Measurements from ENCODE around the gene TGM1. TPM values are rescaled to one million over a fixed set of nuclear protein-coding genes. Genes with fewer than 3 reads are reported as not detected.

Gene TGM1
- total RNA-seq, 6 experiments from 2014 or later = 0.97 to 2.9 (median 1.3) TPM

GRCh38 chr14:24300326-24300980, 37.5 kb upstream of the TGM1 start:
- Mint-ChIP-seq H3K27me3 (ENCODE audit: insufficient read depth) (no peaks in the 10 kb centered on the region), H3K36me3 (ENCODE audit: low read depth) (peaks cover 40% of the 10 kb centered on the region), H3K4me3 (peak overlapping the region; percentile 97), H3K9me3 (no peaks in the 10 kb centered on the region), H3K4me1 (ENCODE audit: low read depth) (peaks cover 50% of the 10 kb centered on the region), H3K27ac (peak overlapping the region; percentile 98)
- TF ChIP-seq CTCF (IDR thresholded peaks at IDR 0.05) = no peak
- DNase-seq = no peak

GRCh38 chr14:24299255-24300191, 36.5 kb upstream of the TGM1 start, which contains the start of the genes DHRS1 and NOP9:
Gene DHRS1 (minus strand): TSS chr14:24299780. CDS start chr14:24299106, 674 bp downstream.
Gene NOP9 (plus strand): TSS chr14:24299850. CDS start chr14:24299955, 105 bp downstream.
- H3K27me3 Mint-ChIP-seq (ENCODE audit: insufficient read depth) = no peaks in the 10 kb centered on the region
- H3K4me1 Mint-ChIP-seq (ENCODE audit: low read depth) = peaks cover 50% of the 10 kb centered on the region
- no peaks in the 10 kb centered on the region for H3K9me3 Mint-ChIP-seq
- peak within 1 kb of the TSS; percentile 97 for H3K4me3 Mint-ChIP-seq
- peak; percentile 78 for DNase-seq
- H3K36me3 Mint-ChIP-seq (ENCODE audit: low read depth) = peaks cover 31% of the 10 kb centered on the region
- peak within 1 kb of the TSS; percentile 98 for H3K27ac Mint-ChIP-seq
- no peak for TF ChIP-seq CTCF (IDR thresholded peaks at IDR 0.05)

GRCh38 chr14:24298892-24299254, 35.9 kb upstream of the TGM1 start:
- peak overlapping the region; percentile 98 for H3K27ac Mint-ChIP-seq
- TF ChIP-seq CTCF (IDR thresholded peaks at IDR 0.05) = 0 out of 2 replicates have a peak, but pooled peaks have one; percentile 19
- peak; percentile 96 for DNase-seq
- H3K4me1 Mint-ChIP-seq (ENCODE audit: low read depth) = peaks cover 50% of the 10 kb centered on the region
- H3K36me3 Mint-ChIP-seq (ENCODE audit: low read depth) = peaks cover 26% of the 10 kb centered on the region
- H3K27me3 Mint-ChIP-seq (ENCODE audit: insufficient read depth) = no peaks in the 10 kb centered on the region
- H3K9me3 Mint-ChIP-seq = no peaks in the 10 kb centered on the region
- peak overlapping the region; percentile 97 for H3K4me3 Mint-ChIP-seq

- H3K4me1 Mint-ChIP-seq (ENCODE audit: low read depth) = peaks cover 50% of the 10 kb centered on the region
- DNase-seq = no peak
- no peak overlapping the region for H3K4me3 Mint-ChIP-seq
- peaks cover 23% of the 10 kb centered on the region for H3K36me3 Mint-ChIP-seq (ENCODE audit: low read depth)
- H3K27me3 Mint-ChIP-seq (ENCODE audit: insufficient read depth) = no peaks in the 10 kb centered on the region
- H3K27ac Mint-ChIP-seq = peak overlapping the region; percentile 34
- TF ChIP-seq CTCF (IDR thresholded peaks at IDR 0.05) = peak; percentile 66
- H3K9me3 Mint-ChIP-seq = no peaks in the 10 kb centered on the region
These were observed 34.4 kb upstream of the TGM1 start for GRCh38 chr14:24297190-24297964.

Measured in HFFc6 (cell line).